Measurements from ENCODE around the gene CDH3.

- TF ChIP-seq EZH2 (IDR thresholded peaks at IDR 0.05; ENCODE audit: borderline replicate concordance, low read depth, low read length, poor library complexity, severe bottlenecking), result peak; percentile 81
- TF ChIP-seq, protein P1, sequence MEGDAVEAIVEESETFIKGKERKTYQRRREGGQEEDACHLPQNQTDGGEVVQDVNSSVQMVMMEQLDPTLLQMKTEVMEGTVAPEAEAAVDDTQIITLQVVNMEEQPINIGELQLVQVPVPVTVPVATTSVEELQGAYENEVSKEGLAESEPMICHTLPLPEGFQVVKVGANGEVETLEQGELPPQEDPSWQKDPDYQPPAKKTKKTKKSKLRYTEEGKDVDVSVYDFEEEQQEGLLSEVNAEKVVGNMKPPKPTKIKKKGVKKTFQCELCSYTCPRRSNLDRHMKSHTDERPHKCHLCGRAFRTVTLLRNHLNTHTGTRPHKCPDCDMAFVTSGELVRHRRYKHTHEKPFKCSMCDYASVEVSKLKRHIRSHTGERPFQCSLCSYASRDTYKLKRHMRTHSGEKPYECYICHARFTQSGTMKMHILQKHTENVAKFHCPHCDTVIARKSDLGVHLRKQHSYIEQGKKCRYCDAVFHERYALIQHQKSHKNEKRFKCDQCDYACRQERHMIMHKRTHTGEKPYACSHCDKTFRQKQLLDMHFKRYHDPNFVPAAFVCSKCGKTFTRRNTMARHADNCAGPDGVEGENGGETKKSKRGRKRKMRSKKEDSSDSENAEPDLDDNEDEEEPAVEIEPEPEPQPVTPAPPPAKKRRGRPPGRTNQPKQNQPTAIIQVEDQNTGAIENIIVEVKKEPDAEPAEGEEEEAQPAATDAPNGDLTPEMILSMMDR (conservative IDR thresholded peaks at IDR 0.05; ENCODE audit: low read depth, low read length), result no peak
Observed at GRCh38 chr16:68737046-68737729, 92.1 kb downstream of the CDH3 start, which contains the start of gene CDH1.
